Gastrocnemius medialis (tissue), 4 donors: ENCODE data around the gene PRRT1. TPM values are rescaled to one million over a fixed set of nuclear protein-coding genes. Genes with fewer than 3 reads are reported as not detected.

ENCODE experiments used
- ATAC-seq, 2 donors: fragments of 150-250 bp; one replicate each; pipeline ENCODE4 v1.9.1; 2016
- DNase-seq, 2 donors: peaks; one replicate each; pipeline ENCODE4 v3.0.0-alpha.2; 2019
- H3K27ac ChIP-seq, 4 donors: fragments of 200-600 bp; sonication (generic); 1 replicate in 1 of 4; 2 replicates in 3 of 4; pipeline ENCODE4 v1.5.1; 2016 to 2018; ENCODE audit warnings: mild to moderate bottlenecking in 2 of 4, moderate library complexity in 1 of 4
- H3K27me3 ChIP-seq, 3 donors: fragments of 200-600 bp; sonication (generic) in 2 of 3; 1 replicate in 1 of 3; 2 replicates in 2 of 3; pipeline versions ENCODE4 v1.5.1 to v1.6.0; 2016 to 2019; ENCODE audit warnings: mild to moderate bottlenecking in 1 of 3, moderate library complexity in 1 of 3
- H3K36me3 ChIP-seq, 2 donors: fragments of 200-600 bp; sonication (generic) in 1 of 2; one replicate each; pipeline ENCODE4 v1.5.1; 2017 to 2018
- H3K4me1 ChIP-seq, 2 donors: fragments of 200-600 bp; sonication (generic) in 1 of 2; one replicate each; pipeline ENCODE4 v1.5.1; 2016 to 2017; ENCODE audit warnings: mild to moderate bottlenecking in 2 of 2
- H3K4me3 ChIP-seq, 4 donors: fragments of 200-600 bp; sonication (generic) in 3 of 4; 1 replicate in 1 of 4; 2 replicates in 3 of 4; pipeline ENCODE4 v1.5.1; 2016 to 2019; ENCODE audit warnings: mild to moderate bottlenecking in 2 of 4
- H3K9me3 ChIP-seq, 3 donors: fragments of 200-600 bp; sonication (generic) in 2 of 3; 1 replicate in 1 of 3; 2 replicates in 2 of 3; pipeline ENCODE4 v1.5.1; 2016 to 2019
- CTCF ChIP-seq, 5 experiments: fragments of 450-650 bp in 3 of 5; fragments of 200-600 bp in 2 of 5; sonication (generic) in 2 of 5; IDR thresholded peaks in 4 of 5; conservative IDR thresholded peaks in 1 of 5; 1 replicate in 4 of 5; 2 replicates in 1 of 5; pipeline ENCODE4 v1.5.1; 2016 to 2019; ENCODE audit warnings: antibody characterized with exemption in 5 of 5, mild to moderate bottlenecking in 3 of 5, moderate library complexity in 3 of 5
- POLR2A ChIP-seq, 2 donors: fragments of 450-650 bp; IDR thresholded peaks; one replicate each; pipeline ENCODE4 v1.6.1; 2017; ENCODE audit warnings: antibody characterized with exemption in 2 of 2, mild to moderate bottlenecking in 2 of 2, moderate library complexity in 2 of 2
- in situ Hi-C, 4 donors: fragments of 200-750 bp; cut with MboI; loops; one replicate each; pipeline versions ENCODE4 v1.15.0 to v1.8.0; 2017; ENCODE audit warnings: low sequenced_read_pairs in 4 of 4
- intact Hi-C: fragments of 100-400 bp; cut with DNase I; formaldehyde crosslinking; loops from one replicate; pipeline ENCODE4 v1.15.1; 2023; ENCODE audit warnings: low total_unique reads
- total RNA-seq, 4 donors: library from RNA; depleted of rRNA; stranded (reverse); fragments of >200 nt; gene quantifications; one replicate each; pipeline versions ENCODE4 v1.1.0 to v1.2.3, GENCODE V29; 2016

PRRT1 gene
- under 1 TPM in 1 of 4 donors, not detected in 3; 0.49 TPM for total RNA-seq

DNA sequence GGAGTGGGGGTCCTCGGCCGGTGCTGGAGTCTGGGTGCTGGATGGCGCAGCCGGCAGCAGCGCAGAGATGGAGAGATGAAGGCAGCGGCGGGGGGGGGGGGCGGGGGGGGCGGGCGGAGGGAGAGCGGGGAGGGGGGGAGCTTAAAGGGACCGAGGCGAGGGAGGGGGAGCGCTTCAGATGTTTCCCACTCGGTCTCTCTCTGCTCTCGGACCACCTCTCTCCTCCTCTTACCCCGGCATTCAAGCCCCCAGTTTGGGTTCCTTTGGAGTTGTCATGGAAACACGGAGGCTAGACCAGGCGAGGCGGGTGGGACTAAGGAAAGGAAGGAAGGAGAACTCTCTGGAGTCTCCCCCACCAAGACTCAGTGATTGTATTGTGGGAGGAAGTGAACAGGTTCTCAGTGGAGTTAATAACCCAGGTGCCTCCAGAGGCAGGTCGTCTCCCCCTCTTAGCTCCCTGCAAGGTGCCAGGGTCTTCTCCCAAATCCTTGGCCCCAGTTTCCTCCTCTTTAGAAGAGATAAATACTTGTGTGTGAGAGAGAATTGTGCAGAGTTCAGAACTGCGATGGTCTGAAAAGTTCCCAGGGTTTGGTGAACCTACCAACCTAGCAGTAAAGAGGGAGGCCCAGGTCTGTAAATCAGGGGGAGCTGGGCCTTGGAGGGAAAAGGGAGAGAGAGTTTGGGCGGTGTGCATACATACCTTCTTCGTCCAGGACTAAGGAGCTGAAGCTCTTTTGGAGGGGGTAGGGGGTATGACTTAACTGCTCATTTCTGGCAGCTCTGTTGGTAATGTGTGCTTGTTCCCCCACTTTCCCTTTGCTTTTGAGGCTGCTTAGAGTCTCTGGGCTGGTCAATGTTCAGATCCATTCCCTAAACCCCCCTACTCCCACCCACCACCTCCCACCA is at the start of gene PRRT1:
Gene PRRT1, minus strand, starts transcription at position 77 of the 906 bp plus-strand sequence. CDS start 112 bp downstream, outside the sequence.
- ATAC-seq, result no peak
- in situ Hi-C loops (no loop called here), intact Hi-C loops (loop anchor here (2.0 kb wide), 1 partner anchor 21 kb away; the partner anchor contains the start of gene FKBPL)
- Histone ChIP-seq H3K27ac (peak within 1 kb of the TSS; percentile 77 to 93 (median 87)), H3K36me3 (peaks cover 0 to 12% of the 10 kb centered on the region in 2 donors), H3K9me3 (no peaks in the 10 kb centered on the region), H3K4me1 (peaks cover 25 to 29% of the 10 kb centered on the region in 2 donors), H3K4me3 (peak within 1 kb of the TSS in 3 of 4 donors; percentile 83 to 97 (median 86)), H3K27me3 (peaks cover 18 to 32% (median 23%) of the 10 kb centered on the region in 3 donors)
- DNase-seq, result no peak
- TF ChIP-seq POLR2A (IDR thresholded peaks at IDR 0.05) (no peak), CTCF (IDR thresholded peaks at IDR 0.05 in 4 of 5, conservative IDR thresholded peaks at IDR 0.05 in 1 of 5) (no peak)

- Histone ChIP-seq H3K27ac (no peak overlapping the region), H3K9me3 (no peaks in the 10 kb centered on the region), H3K36me3 (no peaks in the 10 kb centered on the region), H3K27me3 (peaks cover 0 to 11% (median 10%) of the 10 kb centered on the region in 3 donors), H3K4me1 (peaks cover 8 to 11% of the 10 kb centered on the region in 2 donors), H3K4me3 (no peak overlapping the region)
- ATAC-seq, result no peak
- TF ChIP-seq POLR2A (IDR thresholded peaks at IDR 0.05), result no peak
- TF ChIP-seq CTCF (IDR thresholded peaks at IDR 0.05 in 4 of 5, conservative IDR thresholded peaks at IDR 0.05 in 1 of 5), result no peak
- intact Hi-C loops (no loop called here), in situ Hi-C loops (no loop called here)
- DNase-seq, result no peak
Observed at GRCh38 chr6:32200711-32201475, 49.2 kb upstream of the PRRT1 start.

DNA sequence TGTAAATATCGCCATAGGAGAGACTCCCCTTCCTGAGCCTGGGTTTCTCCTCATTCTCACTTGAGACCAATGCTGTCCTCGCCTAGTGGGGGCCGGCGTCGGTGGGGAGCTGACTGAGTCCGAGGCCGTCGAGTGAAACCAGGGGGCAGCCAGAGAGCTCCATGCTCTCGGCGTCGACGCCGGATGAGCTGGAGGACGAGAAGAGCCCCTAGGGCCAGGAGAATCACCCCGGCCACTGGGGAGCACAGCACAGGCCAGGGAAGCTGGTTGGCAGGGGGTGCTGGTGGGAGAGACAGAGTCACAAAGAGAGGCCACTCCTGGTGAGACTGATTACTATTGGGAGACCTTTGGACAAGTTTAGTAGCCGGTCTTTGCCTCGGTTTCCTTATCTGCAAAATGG is 47.1 kb upstream of the PRRT1 start:
- no peaks in the 10 kb centered on the region for H3K36me3 ChIP-seq
- intact Hi-C loops, result loop anchor here (5.0 to 10.0 kb wide), 4 partner anchors 652 to 1484 kb away; partner anchors contain the start of genes ATP6V1G2, BRD2, HSD17B8 and MDC1
- H3K9me3 ChIP-seq, result no peaks in the 10 kb centered on the region
- no peak for ATAC-seq
- TF ChIP-seq CTCF (IDR thresholded peaks at IDR 0.05 in 4 of 5, conservative IDR thresholded peaks at IDR 0.05 in 1 of 5) (no peak), POLR2A (IDR thresholded peaks at IDR 0.05) (no peak)
- H3K4me3 ChIP-seq, result no peak overlapping the region
- peaks cover 17 to 20% of the 10 kb centered on the region in 2 donors for H3K4me1 ChIP-seq
- peaks cover 0 to 11% (median 10%) of the 10 kb centered on the region in 3 donors for H3K27me3 ChIP-seq
- peak overlapping the region in 1 of 4 donors; percentile 98 for H3K27ac ChIP-seq
- no peak for DNase-seq
- in situ Hi-C loops, result loop anchor here in 3 of 4 donors (10.0 to 25.0 kb wide), 7 partner anchors 74 to 1587 kb away; partner anchors contain the start of genes BRD2 (in 3 of the 3), HLA-DMA (in 3 of the 3), APOM (in 2 of the 3) and BAG6 (in 2 of the 3)

- H3K4me3 ChIP-seq, result no peak overlapping the region
- H3K36me3 ChIP-seq, result no peaks in the 10 kb centered on the region
- in situ Hi-C loops, result loop anchor here in 3 of 4 donors (10.0 to 25.0 kb wide), 7 partner anchors 74 to 1586 kb away; partner anchors contain the start of genes BRD2 (in 3 of the 3), HLA-DMA (in 3 of the 3), APOM (in 2 of the 3) and BAG6 (in 2 of the 3)
- no peak for ATAC-seq
- H3K27me3 ChIP-seq, result peaks cover 0 to 11% (median 10%) of the 10 kb centered on the region in 3 donors
- TF ChIP-seq POLR2A (IDR thresholded peaks at IDR 0.05) (no peak), CTCF (IDR thresholded peaks at IDR 0.05 in 4 of 5, conservative IDR thresholded peaks at IDR 0.05 in 1 of 5) (no peak)
- H3K9me3 ChIP-seq, result no peaks in the 10 kb centered on the region
- intact Hi-C loops, result loop anchor here (5.0 to 10.0 kb wide), 4 partner anchors 651 to 1484 kb away; partner anchors contain the start of genes ATP6V1G2, BRD2, HSD17B8 and MDC1
- H3K27ac ChIP-seq, result peak overlapping the region in 3 of 4 donors; percentile 35 to 98 (median 40)
- H3K4me1 ChIP-seq, result peaks cover 17 to 20% of the 10 kb centered on the region in 2 donors
- DNase-seq, result no peak
Observed at GRCh38 chr6:32198345-32198696, 46.6 kb upstream of the PRRT1 start.
